H1 (cell line): ENCODE measurements around the gene NCL. TPM values are rescaled to one million over a fixed set of nuclear protein-coding genes. Genes with fewer than 3 reads are reported as not detected.

Experiments
- CTCF ChIA-PET: fragments of 300-600 bp; sonication (Branson Sonifier 250); formaldehyde crosslinking; loops from one replicate; lab custom pipeline; 2021; ENCODE audit not compliant: partially characterized antibody; lab: Charles Lee
- POLR2A ChIA-PET: fragments of 300-600 bp; sonication (Branson Sonifier 250); formaldehyde crosslinking; loops from one replicate; lab custom pipeline; 2021; ENCODE audit warnings: inconsistent platforms; ENCODE audit not compliant: partially characterized antibody; lab: Charles Lee
- DNase-seq, 2 experiments: peaks; one replicate each; pipeline versions ENCODE4 v3.0.0 to v3.0.0-alpha.2; 2010 to 2022; ENCODE audit warnings: low spot score in 2 of 2, low read depth in 1 of 2, mixed read lengths in 1 of 2
- FAIRE-seq: peaks from 2 replicates; lab custom pipeline; 2011; peaks lifted over from hg19 to GRCh38; lab: Jason Lieb, UNC
- H2AFZ ChIP-seq: 2 replicates; pipeline ENCODE4 v1.8.1; 2012; ENCODE audit warnings: low read length, inconsistent platforms
- H2AK5ac ChIP-seq: 2 replicates; pipeline ENCODE4 v1.6.1; 2013; ENCODE audit warnings: low read depth, low read length
- H2BK120ac ChIP-seq: replicated peaks from 2 replicates; pipeline ENCODE3; 2013; ENCODE audit warnings: low read depth, low read length, inconsistent platforms
- H2BK12ac ChIP-seq: 2 replicates; pipeline ENCODE4 v1.6.1; 2013; ENCODE audit warnings: low read depth, low read length
- H2BK15ac ChIP-seq: 2 replicates; pipeline ENCODE4 v1.6.1; 2013; ENCODE audit warnings: low read length
- H2BK20ac ChIP-seq: 2 replicates; pipeline ENCODE4 v1.6.1; 2013; ENCODE audit warnings: low read length
- H2BK5ac ChIP-seq: 2 replicates; pipeline ENCODE4 v1.6.1; 2013; ENCODE audit warnings: low read depth, low read length
- H3K14ac ChIP-seq: 2 replicates; pipeline ENCODE4 v1.6.1; 2013; ENCODE audit warnings: inconsistent platforms; ENCODE audit not compliant: insufficient read length
- H3K18ac ChIP-seq: 2 replicates; pipeline ENCODE4 v1.6.1; 2013; ENCODE audit warnings: low read length; ENCODE audit errors: extremely low read depth
- H3K23ac ChIP-seq: 2 replicates; pipeline ENCODE4 v1.6.1; 2013; ENCODE audit warnings: inconsistent platforms; ENCODE audit not compliant: insufficient read length
- H3K23me2 ChIP-seq: 2 replicates; pipeline ENCODE4 v1.6.1; 2013; ENCODE audit warnings: low read depth, low read length
- H3K27ac ChIP-seq: 2 replicates; pipeline ENCODE4 v1.6.1; 2011; ENCODE audit warnings: low read depth, low read length, inconsistent platforms
- H3K27me3 ChIP-seq, 4 experiments: replicated peaks in 1 of 4; 1 replicate in 1 of 4; 2 replicates in 3 of 4; pipeline versions ENCODE4 v1.6.1 to v1.8.1; 2011 to 2013; ENCODE audit warnings: low read length in 3 of 4, mild to moderate bottlenecking in 3 of 4, inconsistent platforms in 2 of 4, mixed read lengths in 2 of 4, moderate library complexity in 1 of 4; ENCODE audit not compliant: control insufficient read depth in 3 of 4, insufficient read depth in 3 of 4; ENCODE audit errors: extremely low read depth in 1 of 4
- H3K36me3 ChIP-seq, 4 experiments: 2 replicates each; pipeline versions ENCODE4 v1.6.1 to v1.8.1; 2011 to 2013; ENCODE audit warnings: mild to moderate bottlenecking in 4 of 4, low read length in 3 of 4, moderate library complexity in 2 of 4, control low read depth in 1 of 4, inconsistent platforms in 1 of 4; ENCODE audit not compliant: insufficient read depth in 4 of 4, control insufficient read depth in 2 of 4
- H3K4ac ChIP-seq: replicated peaks from 2 replicates; pipeline ENCODE3; 2013; ENCODE audit warnings: low read length, low read depth, mixed read lengths, inconsistent platforms; ENCODE audit not compliant: insufficient read length
- H3K4me1 ChIP-seq, 4 experiments: replicated peaks in 1 of 4; 1 replicate in 1 of 4; 2 replicates in 3 of 4; pipeline versions ENCODE4 v1.6.1 to v1.8.1; 2011 to 2013; ENCODE audit warnings: low read length in 3 of 4, inconsistent platforms in 2 of 4, mixed read lengths in 1 of 4; ENCODE audit not compliant: insufficient read depth in 4 of 4, control insufficient read depth in 3 of 4
- H3K4me2 ChIP-seq, 2 experiments: 2 replicates each; pipeline versions ENCODE4 v1.6.1 to v1.8.1; 2011 to 2013; ENCODE audit warnings: low read depth in 2 of 2, low read length in 2 of 2, control low read depth in 1 of 2, inconsistent platforms in 1 of 2, mild to moderate bottlenecking in 1 of 2; ENCODE audit not compliant: insufficient read depth in 1 of 2
- H3K4me3 ChIP-seq, 4 experiments: fragments of 200-600, 300-600 bp in 1 of 4; sonication (generic), shearing (Covaris generic), sonication (Bioruptor Twin) in 1 of 4; 2 replicates each; pipeline versions ENCODE4 v1.5.1 to v1.8.1; 2011 to 2016; ENCODE audit warnings: low read length in 4 of 4, low read depth in 3 of 4, control low read depth in 2 of 4, inconsistent platforms in 2 of 4, mild to moderate bottlenecking in 2 of 4, mixed read lengths in 1 of 4, moderate library complexity in 1 of 4; ENCODE audit not compliant: insufficient read depth in 2 of 4; ENCODE audit errors: extremely low read depth in 1 of 4
- H3K56ac ChIP-seq: replicated peaks from 2 replicates; pipeline ENCODE3; 2013; ENCODE audit warnings: low read depth, mild to moderate bottlenecking, mixed read lengths, low read length, inconsistent platforms; ENCODE audit not compliant: insufficient read length
- H3K79me1 ChIP-seq: 2 replicates; pipeline ENCODE4 v1.6.1; 2013; ENCODE audit warnings: low read depth, low read length, control low read depth
- H3K79me2 ChIP-seq, 2 experiments: 2 replicates each; pipeline versions ENCODE4 v1.6.1 to v1.8.1; 2012 to 2013; ENCODE audit warnings: low read length in 2 of 2, mild to moderate bottlenecking in 2 of 2, inconsistent platforms in 1 of 2; ENCODE audit not compliant: insufficient read depth in 2 of 2, control insufficient read depth in 1 of 2
- H3K9ac ChIP-seq, 4 experiments: replicated peaks in 1 of 4; 1 replicate in 1 of 4; 2 replicates in 3 of 4; pipeline versions ENCODE4 v1.6.1 to v1.8.1; 2011 to 2013; ENCODE audit warnings: low read depth in 3 of 4, low read length in 3 of 4, control low read depth in 2 of 4, mild to moderate bottlenecking in 2 of 4, moderate library complexity in 2 of 4, inconsistent platforms in 1 of 4; ENCODE audit errors: extremely low read depth in 1 of 4
- H3K9me3 ChIP-seq, 2 experiments: 2 replicates each; pipeline versions ENCODE4 v1.6.1 to v1.8.1; 2012 to 2013; ENCODE audit warnings: mild to moderate bottlenecking in 2 of 2, moderate library complexity in 2 of 2, control low read depth in 1 of 2, inconsistent platforms in 1 of 2, low read depth in 1 of 2, low read length in 1 of 2, mixed read lengths in 1 of 2; ENCODE audit not compliant: insufficient read depth in 2 of 2
- H4K20me1 ChIP-seq, 2 experiments: replicated peaks in 1 of 2; 2 replicates each; pipeline versions ENCODE3 to v1.8.1; 2011 to 2013; ENCODE audit warnings: inconsistent platforms in 2 of 2, low read length in 2 of 2, mild to moderate bottlenecking in 1 of 2; ENCODE audit not compliant: insufficient read depth in 2 of 2, control insufficient read depth in 1 of 2
- H4K5ac ChIP-seq: 2 replicates; pipeline ENCODE4 v1.6.1; 2013; ENCODE audit warnings: low read length, low read depth, mixed read lengths, inconsistent platforms; ENCODE audit not compliant: insufficient read length
- H4K8ac ChIP-seq: 2 replicates; pipeline ENCODE4 v1.8.0; 2013; ENCODE audit warnings: mild to moderate bottlenecking, moderate library complexity, low read length, inconsistent platforms; ENCODE audit not compliant: insufficient read depth; ENCODE audit errors: extremely low read depth
- H4K91ac ChIP-seq: replicated peaks from 2 replicates; pipeline ENCODE3; 2013; ENCODE audit warnings: low read length, mixed read lengths, inconsistent platforms; ENCODE audit not compliant: insufficient read length
- CHD1 ChIP-seq: IDR thresholded peaks from 2 replicates; pipeline ENCODE4 v1.6.1; 2012; ENCODE audit warnings: low read depth, low read length, improper control_type of control experiment
- CTBP2 ChIP-seq: IDR thresholded peaks from 2 replicates; pipeline ENCODE4 v1.7.0; 2011; ENCODE audit warnings: borderline replicate concordance, mild to moderate bottlenecking, moderate library complexity, mixed read lengths, low read length; ENCODE audit not compliant: insufficient read depth, insufficient read length
- FOSL1 ChIP-seq: IDR thresholded peaks from 2 replicates; pipeline ENCODE4 v1.6.1; 2011; ENCODE audit warnings: mild to moderate bottlenecking, low read depth, low read length, moderate library complexity; ENCODE audit not compliant: insufficient read depth
- GABPA ChIP-seq: IDR thresholded peaks from 2 replicates; pipeline ENCODE4 v1.6.1; 2011; ENCODE audit warnings: mild to moderate bottlenecking, low read length, moderate library complexity, borderline replicate concordance; ENCODE audit not compliant: insufficient read depth
- HDAC2 ChIP-seq, 2 experiments: fragments of 300-600 bp in 1 of 2; sonication (generic) in 1 of 2; IDR thresholded peaks; 2 replicates each; pipeline ENCODE4 v1.6.1; 2011 to 2012; ENCODE audit warnings: low read depth in 2 of 2, low read length in 2 of 2, mild to moderate bottlenecking in 2 of 2, moderate library complexity in 2 of 2, borderline replicate concordance in 1 of 2, inconsistent platforms in 1 of 2
- RBBP5 ChIP-seq: IDR thresholded peaks from 2 replicates; pipeline ENCODE4 v1.7.1; 2012; ENCODE audit warnings: low read depth, mild to moderate bottlenecking, inconsistent platforms, low read length, moderate library complexity, borderline replicate concordance
- RNF2 ChIP-seq: fragments of 200-900, 300-1000 bp; sonication (generic); IDR thresholded peaks from 2 replicates; pipeline ENCODE4 v1.7.1; 2016; ENCODE audit warnings: borderline replicate concordance, low read depth, mild to moderate bottlenecking, antibody characterized with exemption, low read length; ENCODE audit not compliant: poor library complexity, severe bottlenecking; ENCODE audit errors: missing control alignments
- SAP30 ChIP-seq: fragments of 300-600 bp; sonication (generic); IDR thresholded peaks from 2 replicates; pipeline ENCODE4 v1.7.1; 2012; ENCODE audit warnings: low read length, moderate library complexity, mild to moderate bottlenecking, inconsistent platforms; ENCODE audit not compliant: insufficient read depth, insufficient replicate concordance
- SIX5 ChIP-seq: IDR thresholded peaks from 2 replicates; pipeline ENCODE4 v1.6.1; 2011; ENCODE audit warnings: mild to moderate bottlenecking, low read depth, low read length
- SUZ12 ChIP-seq: fragments of 200-600 bp; sonication (generic); IDR thresholded peaks from 2 replicates; pipeline ENCODE4 v1.6.1; 2012; ENCODE audit warnings: mild to moderate bottlenecking, inconsistent platforms, low read length, moderate library complexity, mixed read lengths
- TAF1 ChIP-seq: IDR thresholded peaks from 2 replicates; pipeline ENCODE4 v1.6.1; 2011; ENCODE audit warnings: mild to moderate bottlenecking, low read depth, low read length
- TCF12 ChIP-seq: IDR thresholded peaks from 2 replicates; pipeline ENCODE4 v1.6.1; 2011; ENCODE audit warnings: low read depth, mild to moderate bottlenecking, low read length
- polyA plus RNA-seq, 7 experiments: library from polyadenylated mRNA; depleted of rRNA in 3 of 7; stranded (reverse) in 5 of 7; unstranded in 2 of 7; fragments of >200 nt in 5 of 7; fragments of 200-250 nt in 2 of 7; gene quantifications; 1 replicate in 5 of 7; 2 replicates in 1 of 7; 4 replicates in 1 of 7; pipeline versions ENCODE4 v1.2.1 to v1.2.3, GENCODE V29; 2011 to 2013; ENCODE audit warnings: missing spikeins in 2 of 7, mixed read lengths in 2 of 7
- total RNA-seq: library from RNA; stranded (reverse); fragmentation: NEBNext Ultra II Directional; extraction: Animal tissue kit (Norgen Biotek cat#: 25700); gene quantifications from 2 replicates; pipeline ENCODE4 v1.2.1, GENCODE V29; 2021
- TF ChIP-seq, protein P1 (sequence below): IDR thresholded peaks from 2 replicates; pipeline ENCODE4 v1.6.1; 2011; ENCODE audit warnings: low read depth, mild to moderate bottlenecking, low read length; ENCODE audit not compliant: insufficient read depth

Gene NCL
- total and polyA plus RNA-seq, 2 of the 8 experiments (the other 6 are each of a cell fraction or from before 2014, with no cell fraction given): 61.2 to 1,478 TPM

DNA sequence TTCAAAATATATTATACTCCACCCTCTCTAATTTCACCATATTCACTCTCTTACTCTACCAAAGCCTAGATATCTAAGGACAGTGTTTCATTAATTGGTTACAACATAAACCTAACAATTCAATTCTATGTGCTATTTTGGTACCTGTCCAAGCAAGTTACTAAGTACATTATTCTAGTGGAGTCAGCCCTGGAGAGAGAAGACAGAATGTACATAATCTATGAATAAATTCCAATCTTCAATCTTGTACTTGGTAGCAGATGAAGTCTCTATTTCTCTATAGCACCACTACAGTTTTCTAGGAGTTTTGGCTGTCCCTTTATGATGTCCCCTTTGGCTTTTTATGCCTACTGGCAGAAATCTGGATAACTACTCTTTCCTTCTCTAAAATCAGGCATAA lies 38.3 kb upstream of the NCL start:
- Histone ChIP-seq H3K27me3 (no peaks in the 10 kb centered on the region), H3K56ac (no peak overlapping the region), H3K27ac (no peak overlapping the region), H2AFZ (no peak overlapping the region), H3K14ac (no peak overlapping the region), H3K9me3 (no peaks in the 10 kb centered on the region), H3K23ac (no peak overlapping the region), H3K18ac (no peak overlapping the region), H2AK5ac (no peak overlapping the region), H3K36me3 (peaks cover 0 to 24% (median 6%) of the 10 kb centered on the region in 4 experiments; a peak in 4 of 8 replicates), H2BK5ac (no peak overlapping the region), H4K5ac (no peak overlapping the region), H4K20me1 (no peaks in the 10 kb centered on the region), H2BK120ac (no peak overlapping the region), H3K4me3 (no peak overlapping the region), H3K79me1 (no peaks in the 10 kb centered on the region), H3K4me1 (no peaks in the 10 kb centered on the region), H4K8ac (no peak overlapping the region), H3K79me2 (no peaks in the 10 kb centered on the region), H3K4ac (no peak overlapping the region), H3K4me2 (no peak overlapping the region), H2BK20ac (no peak overlapping the region), H2BK15ac (no peak overlapping the region), H3K23me2 (no peaks in the 10 kb centered on the region), H4K91ac (no peak overlapping the region), H2BK12ac (no peak overlapping the region), H3K9ac (no peak overlapping the region)
- FAIRE-seq: no peak
- DNase-seq: no peak
- CTCF ChIA-PET: interaction anchor here (1.1 kb wide), 1 partner anchor 99 kb away, joined by 3 read pairs; no protein-coding TSS in a partner anchor
- POLR2A ChIA-PET: interaction anchor here (2.4 kb wide), 1 partner anchor 38 kb away, joined by 10 read pairs; the partner anchor contains the start of gene NCL
- TF ChIP-seq RBBP5 (no peak), SIX5 (no peak), FOSL1 (no peak), SAP30 (no peak), RNF2 (no peak), CHD1 (no peak), TAF1 (no peak), HDAC2 (IDR thresholded peaks at IDR 0.05; ENCODE audit: borderline replicate concordance in 1 of 2, low read depth in 2 of 2, low read length in 2 of 2) (no peak), SUZ12 (no peak), TCF12 (no peak), CTBP2 (no peak), GABPA (no peak)
- TF ChIP-seq, protein P1, sequence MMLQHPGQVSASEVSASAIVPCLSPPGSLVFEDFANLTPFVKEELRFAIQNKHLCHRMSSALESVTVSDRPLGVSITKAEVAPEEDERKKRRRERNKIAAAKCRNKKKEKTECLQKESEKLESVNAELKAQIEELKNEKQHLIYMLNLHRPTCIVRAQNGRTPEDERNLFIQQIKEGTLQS: no peak
